Myocyte (in vitro differentiated cells): Measurements from ENCODE around the gene ZFC3H1. TPM values are rescaled to one million over a fixed set of nuclear protein-coding genes. Genes with fewer than 3 reads are reported as not detected.

ENCODE experiments used
- DNase-seq: peaks from one replicate; pipeline ENCODE4 v3.0.0-alpha.2; 2012; ENCODE audit warnings: low read depth
- total RNA-seq: library from RNA; depleted of rRNA; stranded (reverse); fragments of >200 nt; gene quantifications from 2 replicates; pipeline ENCODE4 v1.2.3, GENCODE V29; 2014

Gene ZFC3H1
- total RNA-seq, 1 donor from 2014 or later, result 16.7 TPM

GRCh38 chr12:71685312-71685906 is 21.8 kb upstream of the ZFC3H1 start:
- DNase-seq, result peak; percentile 29

GRCh38 chr12:71684081-71684480 is 20.4 kb upstream of the ZFC3H1 start:
- DNase-seq, result no peak

GRCh38 chr12:71683633-71684032 is 20.0 kb upstream of the ZFC3H1 start:
- no peak for DNase-seq

GRCh38 chr12:71682466-71682865 is 18.8 kb upstream of the ZFC3H1 start:
- no peak for DNase-seq

GRCh38 chr12:71671816-71672215 is 8.2 kb upstream of the ZFC3H1 start:
- no peak for DNase-seq

- no peak for DNase-seq
Observed at GRCh38 chr12:71671311-71671710, 7.7 kb upstream of the ZFC3H1 start.

GRCh38 chr12:71666259-71666658 is 2.6 kb upstream of the ZFC3H1 start:
- no peak for DNase-seq

- DNase-seq, result no peak
Observed at GRCh38 chr12:71665090-71665463, 1.4 kb upstream of the ZFC3H1 start.

GRCh38 chr12:71664411-71665089 is 902 bp upstream of the ZFC3H1 start:
- DNase-seq, result peak; percentile 20

GRCh38 chr12:71662849-71663560 is 643 bp downstream of the ZFC3H1 start:
- peak; percentile 67 for DNase-seq

- DNase-seq, result no peak
Observed at GRCh38 chr12:71661977-71662530, 1.6 kb downstream of the ZFC3H1 start.

- no peak for DNase-seq
Observed at GRCh38 chr12:71656740-71657139, 6.9 kb downstream of the ZFC3H1 start.

GRCh38 chr12:71655907-71656306 is 7.7 kb downstream of the ZFC3H1 start:
- no peak for DNase-seq

- no peak for DNase-seq
Observed at GRCh38 chr12:71655495-71655894, 8.2 kb downstream of the ZFC3H1 start.

GRCh38 chr12:71654200-71654599 is 9.4 kb downstream of the ZFC3H1 start:
- DNase-seq, result no peak

GRCh38 chr12:71653137-71653536 is 10.5 kb downstream of the ZFC3H1 start:
- no peak for DNase-seq

- DNase-seq, result peak; percentile 26
Observed at GRCh38 chr12:71652656-71653055, 11.0 kb downstream of the ZFC3H1 start.

- DNase-seq, result no peak
Observed at GRCh38 chr12:71649401-71649800, 14.2 kb downstream of the ZFC3H1 start.

GRCh38 chr12:71648537-71648936 is 15.1 kb downstream of the ZFC3H1 start:
- no peak for DNase-seq

GRCh38 chr12:71646512-71646911 is 17.1 kb downstream of the ZFC3H1 start:
- no peak for DNase-seq

GRCh38 chr12:71645268-71645667 is 18.4 kb downstream of the ZFC3H1 start:
- no peak for DNase-seq

GRCh38 chr12:71642264-71642663 is 21.4 kb downstream of the ZFC3H1 start:
- no peak for DNase-seq
